NB4 (cell line): ENCODE results near the gene ATP6V0A4.

Experiments
- DNase-seq: peaks from one replicate; pipeline ENCODE4 v3.0.0; 2010; ENCODE audit warnings: low read depth
- H3K4me3 ChIP-seq: one replicate; pipeline ENCODE4 v1.5.1; 2011; ENCODE audit warnings: mild to moderate bottlenecking, low read depth, low read length, moderate library complexity
- MYC ChIP-seq: IDR thresholded peaks from 2 replicates; pipeline ENCODE4 v1.6.1; 2011; ENCODE audit warnings: low read depth, low read length
- POLR2A ChIP-seq: IDR thresholded peaks from 2 replicates; pipeline ENCODE4 v1.6.1; 2011; ENCODE audit warnings: mild to moderate bottlenecking; ENCODE audit not compliant: insufficient read length; ENCODE audit errors: extremely low read depth
- TF ChIP-seq, protein P1 (sequence below): IDR thresholded peaks from one replicate; pipeline ENCODE4 v1.5.1; 2012; ENCODE audit warnings: low read depth, low read length
- TF ChIP-seq, protein P2 (sequence below): IDR thresholded peaks from 2 replicates; pipeline ENCODE4 v1.6.1; 2011; ENCODE audit warnings: low read depth, low read length

ATP6V0A4 gene

DNA sequence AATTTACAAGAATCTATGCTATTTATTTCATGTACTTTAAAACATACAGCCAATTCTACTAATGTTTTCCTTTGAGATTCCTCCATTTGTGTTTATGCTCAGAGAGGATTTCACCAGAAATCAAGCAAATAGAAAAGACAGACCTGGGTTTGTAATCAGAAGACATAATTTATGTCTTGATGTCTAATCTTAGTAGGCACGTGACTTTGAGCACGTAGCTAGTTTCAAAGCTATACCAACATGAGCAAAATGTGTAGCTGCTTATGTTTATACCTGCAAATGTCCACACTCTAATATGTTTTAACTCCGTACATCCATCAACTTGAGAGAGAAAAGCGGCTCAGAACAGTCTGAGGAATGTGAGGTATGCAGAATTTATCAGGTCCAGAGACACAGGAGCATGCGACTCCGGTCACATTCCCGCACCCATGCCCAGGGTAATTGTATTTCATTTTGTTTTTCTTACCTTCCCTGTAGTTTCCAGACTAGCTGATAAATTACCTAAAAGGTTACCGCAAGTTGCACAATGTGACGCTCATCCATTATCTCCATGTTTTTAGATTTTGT, 136.8 kb downstream of the ATP6V0A4 start:
- no peak for DNase-seq
- TF ChIP-seq, protein P1, sequence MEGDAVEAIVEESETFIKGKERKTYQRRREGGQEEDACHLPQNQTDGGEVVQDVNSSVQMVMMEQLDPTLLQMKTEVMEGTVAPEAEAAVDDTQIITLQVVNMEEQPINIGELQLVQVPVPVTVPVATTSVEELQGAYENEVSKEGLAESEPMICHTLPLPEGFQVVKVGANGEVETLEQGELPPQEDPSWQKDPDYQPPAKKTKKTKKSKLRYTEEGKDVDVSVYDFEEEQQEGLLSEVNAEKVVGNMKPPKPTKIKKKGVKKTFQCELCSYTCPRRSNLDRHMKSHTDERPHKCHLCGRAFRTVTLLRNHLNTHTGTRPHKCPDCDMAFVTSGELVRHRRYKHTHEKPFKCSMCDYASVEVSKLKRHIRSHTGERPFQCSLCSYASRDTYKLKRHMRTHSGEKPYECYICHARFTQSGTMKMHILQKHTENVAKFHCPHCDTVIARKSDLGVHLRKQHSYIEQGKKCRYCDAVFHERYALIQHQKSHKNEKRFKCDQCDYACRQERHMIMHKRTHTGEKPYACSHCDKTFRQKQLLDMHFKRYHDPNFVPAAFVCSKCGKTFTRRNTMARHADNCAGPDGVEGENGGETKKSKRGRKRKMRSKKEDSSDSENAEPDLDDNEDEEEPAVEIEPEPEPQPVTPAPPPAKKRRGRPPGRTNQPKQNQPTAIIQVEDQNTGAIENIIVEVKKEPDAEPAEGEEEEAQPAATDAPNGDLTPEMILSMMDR, result no peak
- TF ChIP-seq, protein P2, sequence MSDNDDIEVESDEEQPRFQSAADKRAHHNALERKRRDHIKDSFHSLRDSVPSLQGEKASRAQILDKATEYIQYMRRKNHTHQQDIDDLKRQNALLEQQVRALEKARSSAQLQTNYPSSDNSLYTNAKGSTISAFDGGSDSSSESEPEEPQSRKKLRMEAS, result no peak
- TF ChIP-seq MYC (no peak), POLR2A (no peak)
- H3K4me3 ChIP-seq, result no peak overlapping the region

DNA sequence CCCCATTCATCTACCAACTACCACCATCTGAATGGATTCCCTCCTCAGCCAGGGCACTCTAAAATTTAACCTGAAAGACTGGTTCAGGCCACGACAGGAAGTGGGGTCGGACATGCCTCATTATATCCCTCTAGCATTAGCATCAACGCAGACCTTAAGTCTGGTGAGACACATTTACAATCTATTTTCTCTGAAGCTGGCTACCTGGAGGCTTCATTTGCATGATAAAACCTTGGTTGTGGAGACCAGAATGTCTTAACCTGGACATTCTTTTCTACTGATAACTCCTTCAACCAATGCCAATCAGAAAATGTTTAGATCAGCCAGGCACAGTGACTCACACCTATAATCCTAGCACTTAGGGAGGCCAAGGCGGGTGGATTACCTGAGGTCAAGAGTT, 139.1 kb downstream of the ATP6V0A4 start:
- DNase-seq, result no peak
- H3K4me3 ChIP-seq, result no peak overlapping the region
- TF ChIP-seq, protein P1, result no peak
- TF ChIP-seq POLR2A (no peak), MYC (no peak)
- TF ChIP-seq, protein P2, result no peak

DNA sequence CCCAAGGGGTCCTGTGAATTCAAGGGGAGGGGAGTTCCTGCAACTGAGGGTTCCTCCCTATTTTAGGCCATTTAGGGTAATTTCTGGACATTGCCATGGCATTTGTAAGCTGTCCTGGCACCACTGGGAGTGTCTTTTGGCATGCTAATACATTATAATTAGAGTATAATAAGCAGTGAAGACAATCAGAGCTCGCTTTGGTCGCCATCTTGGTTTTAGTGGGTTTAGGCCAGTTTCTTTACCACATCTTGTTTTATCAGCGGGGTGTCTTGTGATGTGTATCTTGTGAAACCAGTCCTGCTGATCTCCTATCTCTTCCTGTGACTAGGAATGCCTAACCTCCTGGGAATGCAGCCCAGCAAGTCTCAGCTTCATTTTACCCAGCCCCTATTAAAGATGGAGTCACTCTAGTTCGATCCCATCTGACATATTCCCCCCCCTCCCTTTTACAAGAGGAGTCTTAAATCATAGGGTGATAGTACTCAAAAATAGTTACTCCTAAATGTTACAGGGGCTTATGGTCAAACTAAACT, 140.1 kb downstream of the ATP6V0A4 start:
- no peak overlapping the region for H3K4me3 ChIP-seq
- TF ChIP-seq POLR2A, result no peak
- TF ChIP-seq, protein P2, result no peak
- TF ChIP-seq, protein P1, result no peak
- TF ChIP-seq MYC, result no peak
- DNase-seq, result no peak

DNA sequence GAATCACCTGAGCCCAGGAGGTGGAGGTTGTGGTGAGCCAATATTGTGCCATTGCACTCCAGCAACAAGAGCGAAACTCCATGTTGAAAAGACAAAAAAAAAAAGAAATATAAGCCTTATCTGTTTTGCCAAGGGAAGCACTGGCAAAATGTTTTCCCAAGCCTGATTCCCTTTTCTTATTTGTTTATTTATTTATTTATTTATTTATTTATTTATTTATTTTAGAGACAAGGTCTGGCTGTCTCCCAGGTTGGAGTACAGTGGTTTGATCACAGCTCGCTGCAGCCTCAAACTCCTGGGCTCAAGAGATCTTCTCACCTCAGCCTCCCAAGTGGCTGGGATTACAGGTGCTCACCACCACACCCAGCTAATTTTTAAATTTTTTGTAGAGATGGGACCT, 141.0 kb downstream of the ATP6V0A4 start:
- H3K4me3 ChIP-seq, result no peak overlapping the region
- no peak for DNase-seq
- TF ChIP-seq POLR2A (no peak), MYC (no peak)
- TF ChIP-seq, protein P2, result no peak
- TF ChIP-seq, protein P1, result no peak
